Neutrophil (primary cell): ENCODE results near the gene MCTP1.

Source experiments
- H3K27ac ChIP-seq: fragments of 200-600 bp; sonication (generic); 2 replicates; pipeline ENCODE4 v1.5.1; 2016; ENCODE audit warnings: mild to moderate bottlenecking, moderate library complexity
- H3K27me3 ChIP-seq: fragments of 200-600 bp; sonication (generic); 2 replicates; pipeline ENCODE4 v1.6.0; 2016; ENCODE audit warnings: mild to moderate bottlenecking
- H3K36me3 ChIP-seq: fragments of 200-600 bp; sonication (generic); 2 replicates; pipeline ENCODE4 v1.5.1; 2017
- H3K4me1 ChIP-seq, 2 experiments: fragments of 200-600 bp in 1 of 2; sonication (generic) in 1 of 2; 1 replicate in 1 of 2; 2 replicates in 1 of 2; pipeline versions ENCODE4 v1.5.1 to v1.6.1; 2013 to 2016; ENCODE audit warnings: low read depth in 1 of 2, low read length in 1 of 2, mild to moderate bottlenecking in 1 of 2, moderate library complexity in 1 of 2; ENCODE audit not compliant: control insufficient read depth in 1 of 2, insufficient read depth in 1 of 2
- H3K4me3 ChIP-seq, 2 experiments: fragments of 200-600 bp in 1 of 2; sonication (generic) in 1 of 2; 1 replicate in 1 of 2; 2 replicates in 1 of 2; pipeline ENCODE4 v1.5.1; 2013 to 2016; ENCODE audit warnings: low read depth in 1 of 2, low read length in 1 of 2, mild to moderate bottlenecking in 1 of 2, moderate library complexity in 1 of 2
- H3K9me3 ChIP-seq: fragments of 200-600 bp; sonication (generic); 2 replicates; pipeline ENCODE4 v1.5.1; 2016
- TF ChIP-seq, protein P1 (sequence below): fragments of 200-600 bp; sonication (generic); IDR thresholded peaks from 2 replicates; pipeline ENCODE4 v1.5.1; 2016; ENCODE audit warnings: antibody characterized with exemption

MCTP1 gene

GRCh38 chr5:94808497-94808896 lies 476.4 kb downstream of the MCTP1 start:
- no peak overlapping the region for H3K4me3 ChIP-seq
- H3K27ac ChIP-seq, result no peak overlapping the region
- H3K9me3 ChIP-seq, result no peaks in the 10 kb centered on the region
- no peaks in the 10 kb centered on the region for H3K27me3 ChIP-seq
- TF ChIP-seq, protein P1, sequence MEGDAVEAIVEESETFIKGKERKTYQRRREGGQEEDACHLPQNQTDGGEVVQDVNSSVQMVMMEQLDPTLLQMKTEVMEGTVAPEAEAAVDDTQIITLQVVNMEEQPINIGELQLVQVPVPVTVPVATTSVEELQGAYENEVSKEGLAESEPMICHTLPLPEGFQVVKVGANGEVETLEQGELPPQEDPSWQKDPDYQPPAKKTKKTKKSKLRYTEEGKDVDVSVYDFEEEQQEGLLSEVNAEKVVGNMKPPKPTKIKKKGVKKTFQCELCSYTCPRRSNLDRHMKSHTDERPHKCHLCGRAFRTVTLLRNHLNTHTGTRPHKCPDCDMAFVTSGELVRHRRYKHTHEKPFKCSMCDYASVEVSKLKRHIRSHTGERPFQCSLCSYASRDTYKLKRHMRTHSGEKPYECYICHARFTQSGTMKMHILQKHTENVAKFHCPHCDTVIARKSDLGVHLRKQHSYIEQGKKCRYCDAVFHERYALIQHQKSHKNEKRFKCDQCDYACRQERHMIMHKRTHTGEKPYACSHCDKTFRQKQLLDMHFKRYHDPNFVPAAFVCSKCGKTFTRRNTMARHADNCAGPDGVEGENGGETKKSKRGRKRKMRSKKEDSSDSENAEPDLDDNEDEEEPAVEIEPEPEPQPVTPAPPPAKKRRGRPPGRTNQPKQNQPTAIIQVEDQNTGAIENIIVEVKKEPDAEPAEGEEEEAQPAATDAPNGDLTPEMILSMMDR, result no peak
- no peaks in the 10 kb centered on the region for H3K4me1 ChIP-seq
- no peaks in the 10 kb centered on the region for H3K36me3 ChIP-seq

DNA sequence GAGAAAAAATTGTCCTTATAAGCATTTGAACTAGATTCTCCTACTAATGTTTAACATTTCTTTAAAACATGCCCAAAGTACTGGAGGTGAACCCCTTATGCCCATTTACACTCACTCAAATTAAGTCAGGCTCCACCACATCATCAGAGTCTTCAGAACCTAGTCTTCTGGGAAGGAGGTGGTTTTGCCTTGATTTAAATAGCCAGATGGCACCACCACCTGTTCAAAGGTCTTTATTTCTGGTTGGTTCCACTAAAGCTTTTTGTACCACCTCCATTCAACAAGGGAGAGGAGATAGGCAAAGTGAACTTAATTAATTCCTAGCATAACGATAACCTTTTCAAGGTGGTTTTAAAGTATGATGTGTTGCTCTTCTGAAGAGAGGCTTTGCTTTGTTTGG lies 476.9 kb downstream of the MCTP1 start:
- no peaks in the 10 kb centered on the region for H3K27me3 ChIP-seq
- no peaks in the 10 kb centered on the region for H3K36me3 ChIP-seq
- TF ChIP-seq, protein P1, result no peak
- H3K27ac ChIP-seq, result no peak overlapping the region
- no peak overlapping the region for H3K4me3 ChIP-seq
- H3K4me1 ChIP-seq, result no peaks in the 10 kb centered on the region
- H3K9me3 ChIP-seq, result no peaks in the 10 kb centered on the region

- H3K27me3 ChIP-seq, result no peaks in the 10 kb centered on the region
Observed at GRCh38 chr5:94802450-94802849, 482.4 kb downstream of the MCTP1 start.

GRCh38 chr5:94796586-94796985 lies 488.3 kb downstream of the MCTP1 start:
- H3K27ac ChIP-seq, result no peak overlapping the region
- H3K4me1 ChIP-seq, result peaks cover 0 to 3% of the 10 kb centered on the region in 2 experiments
- H3K4me3 ChIP-seq, result no peak overlapping the region
- TF ChIP-seq, protein P1, result no peak
- no peaks in the 10 kb centered on the region for H3K27me3 ChIP-seq
- H3K36me3 ChIP-seq, result peaks cover 14% of the 10 kb centered on the region
- no peaks in the 10 kb centered on the region for H3K9me3 ChIP-seq

More at GRCh38 chr5:94802450-94802849, 482.4 kb downstream of the MCTP1 start:
- no peaks in the 10 kb centered on the region for H3K9me3 ChIP-seq
- TF ChIP-seq, protein P1, result no peak
- peaks cover 9% of the 10 kb centered on the region for H3K36me3 ChIP-seq
- H3K4me3 ChIP-seq, result no peak overlapping the region
- H3K27ac ChIP-seq, result no peak overlapping the region
- H3K4me1 ChIP-seq, result no peaks in the 10 kb centered on the region

- Histone ChIP-seq H3K27me3 (no peaks in the 10 kb centered on the region), H3K4me3 (no peak overlapping the region), H3K4me1 (peaks cover 0 to 3% of the 10 kb centered on the region in 2 experiments), H3K9me3 (no peaks in the 10 kb centered on the region), H3K27ac (no peak overlapping the region), H3K36me3 (peaks cover 25% of the 10 kb centered on the region)
- TF ChIP-seq, protein P1, result no peak
Observed at GRCh38 chr5:94793816-94794198, 491.1 kb downstream of the MCTP1 start.
